HepG2 (cell line): ENCODE measurements around the gene AKR1C2.

ENCODE experiments used
- KLF13 ChIP-seq: sonication (generic); formaldehyde crosslinking; IDR thresholded peaks from 2 replicates; pipeline ENCODE4 v1.4.0; 2020; ENCODE audit warnings: mild to moderate bottlenecking, missing genetic modification reagents
- MAFK ChIP-seq, 2 experiments: IDR thresholded peaks in 1 of 2; conservative IDR thresholded peaks in 1 of 2; 2 replicates each; pipeline ENCODE4 v1.6.1; 2011; ENCODE audit warnings: improper control_type of control experiment in 2 of 2, low read length in 2 of 2
- POLR2A ChIP-seq, 2 experiments: IDR thresholded peaks; 2 replicates each; pipeline ENCODE4 v1.6.1; 2011; ENCODE audit warnings: low read depth in 2 of 2, low read length in 2 of 2, mild to moderate bottlenecking in 1 of 2, moderate library complexity in 1 of 2; ENCODE audit not compliant: insufficient read depth in 1 of 2
- SIX1 ChIP-seq: sonication (generic); formaldehyde crosslinking; IDR thresholded peaks from 2 replicates; pipeline ENCODE4 v1.4.0; 2020; ENCODE audit warnings: missing genetic modification reagents, borderline replicate concordance
- ZFP36 ChIP-seq: fragments of 150-350 bp; IDR thresholded peaks from 2 replicates; pipeline ENCODE4 v1.6.1; 2018; ENCODE audit warnings: borderline replicate concordance, low read length, low read depth; ENCODE audit not compliant: partially characterized antibody
- TF ChIP-seq, protein P1 (sequence below): sonication (generic); formaldehyde crosslinking; IDR thresholded peaks from 2 replicates; pipeline ENCODE4 v1.9.0; 2021; ENCODE audit warnings: missing genetic modification reagents, borderline replicate concordance
- TF ChIP-seq, protein P2 (sequence below): sonication (generic); formaldehyde crosslinking; IDR thresholded peaks from 2 replicates; pipeline ENCODE4 v1.4.0; 2020; ENCODE audit warnings: low read depth, missing genetic modification reagents

DNA sequence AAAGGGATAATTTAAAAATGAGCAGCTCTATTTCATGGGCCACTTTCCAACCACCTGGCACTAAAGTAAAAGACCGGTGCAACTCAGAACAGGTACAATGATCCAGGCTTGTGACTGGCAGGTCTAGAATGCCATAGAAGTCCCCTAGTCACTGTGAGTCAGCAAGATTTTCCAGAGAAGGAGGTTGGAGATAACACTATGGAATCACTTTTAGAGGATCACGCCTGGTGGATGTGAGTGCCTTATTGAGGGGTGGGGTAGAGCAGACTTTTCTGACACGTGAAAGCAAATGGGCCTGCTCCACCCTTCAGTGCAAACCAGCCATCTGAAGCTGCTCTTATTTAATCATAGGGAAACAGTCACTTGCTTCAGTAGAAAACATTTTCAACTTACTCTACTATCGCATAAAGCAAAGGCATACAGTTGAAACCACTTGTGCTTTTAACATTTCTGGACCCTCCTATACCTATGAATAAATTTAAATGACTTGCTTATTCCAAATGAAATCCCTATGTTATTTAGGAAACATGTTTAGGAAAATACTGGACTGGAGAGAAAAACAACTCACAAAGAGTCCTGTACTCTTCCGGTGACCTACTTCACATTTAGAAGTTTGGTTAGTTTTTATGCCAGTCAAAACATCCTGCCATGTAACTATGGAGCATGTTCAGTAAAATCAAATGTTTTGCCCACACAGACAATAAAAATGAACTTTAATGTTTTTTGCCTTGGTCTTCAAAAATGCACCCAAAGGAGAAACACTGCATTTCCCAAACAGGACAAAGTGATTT is 61.9 kb downstream of the AKR1C2 start:
- TF ChIP-seq, protein P1, sequence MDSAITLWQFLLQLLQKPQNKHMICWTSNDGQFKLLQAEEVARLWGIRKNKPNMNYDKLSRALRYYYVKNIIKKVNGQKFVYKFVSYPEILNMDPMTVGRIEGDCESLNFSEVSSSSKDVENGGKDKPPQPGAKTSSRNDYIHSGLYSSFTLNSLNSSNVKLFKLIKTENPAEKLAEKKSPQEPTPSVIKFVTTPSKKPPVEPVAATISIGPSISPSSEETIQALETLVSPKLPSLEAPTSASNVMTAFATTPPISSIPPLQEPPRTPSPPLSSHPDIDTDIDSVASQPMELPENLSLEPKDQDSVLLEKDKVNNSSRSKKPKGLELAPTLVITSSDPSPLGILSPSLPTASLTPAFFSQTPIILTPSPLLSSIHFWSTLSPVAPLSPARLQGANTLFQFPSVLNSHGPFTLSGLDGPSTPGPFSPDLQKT (CRISPR knock-in tag): no peak
- TF ChIP-seq KLF13 (CRISPR knock-in tag) (no peak), SIX1 (no peak), POLR2A (IDR thresholded peaks at IDR 0.05; ENCODE audit: insufficient read depth in 1 of 2, low read depth in 2 of 2, low read length in 2 of 2) (no peak), MAFK (conservative IDR thresholded peaks at IDR 0.05 in 1 of 2, IDR thresholded peaks at IDR 0.05 in 1 of 2; ENCODE audit: low read length in 2 of 2) (peak; percentile 64 to 78), ZFP36 (no peak)
- TF ChIP-seq, protein P2, sequence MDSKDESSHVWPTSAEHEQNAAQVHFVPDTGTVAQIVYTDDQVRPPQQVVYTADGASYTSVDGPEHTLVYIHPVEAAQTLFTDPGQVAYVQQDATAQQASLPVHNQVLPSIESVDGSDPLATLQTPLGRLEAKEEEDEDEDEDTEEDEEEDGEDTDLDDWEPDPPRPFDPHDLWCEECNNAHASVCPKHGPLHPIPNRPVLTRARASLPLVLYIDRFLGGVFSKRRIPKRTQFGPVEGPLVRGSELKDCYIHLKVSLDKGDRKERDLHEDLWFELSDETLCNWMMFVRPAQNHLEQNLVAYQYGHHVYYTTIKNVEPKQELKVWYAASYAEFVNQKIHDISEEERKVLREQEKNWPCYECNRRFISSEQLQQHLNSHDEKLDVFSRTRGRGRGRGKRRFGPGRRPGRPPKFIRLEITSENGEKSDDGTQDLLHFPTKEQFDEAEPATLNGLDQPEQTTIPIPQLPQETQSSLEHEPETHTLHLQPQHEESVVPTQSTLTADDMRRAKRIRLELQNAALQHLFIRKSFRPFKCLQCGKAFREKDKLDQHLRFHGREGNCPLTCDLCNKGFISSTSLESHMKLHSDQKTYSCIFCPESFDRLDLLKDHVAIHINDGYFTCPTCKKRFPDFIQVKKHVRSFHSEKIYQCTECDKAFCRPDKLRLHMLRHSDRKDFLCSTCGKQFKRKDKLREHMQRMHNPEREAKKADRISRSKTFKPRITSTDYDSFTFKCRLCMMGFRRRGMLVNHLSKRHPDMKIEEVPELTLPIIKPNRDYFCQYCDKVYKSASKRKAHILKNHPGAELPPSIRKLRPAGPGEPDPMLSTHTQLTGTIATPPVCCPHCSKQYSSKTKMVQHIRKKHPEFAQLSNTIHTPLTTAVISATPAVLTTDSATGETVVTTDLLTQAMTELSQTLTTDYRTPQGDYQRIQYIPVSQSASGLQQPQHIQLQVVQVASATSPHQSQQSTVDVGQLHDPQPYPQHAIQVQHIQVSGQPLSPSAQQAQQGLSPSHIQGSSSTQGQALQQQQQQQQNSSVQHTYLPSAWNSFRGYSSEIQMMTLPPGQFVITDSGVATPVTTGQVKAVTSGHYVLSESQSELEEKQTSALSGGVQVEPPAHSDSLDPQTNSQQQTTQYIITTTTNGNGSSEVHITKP: no peak
